GM20000 (cell line): Measurements from ENCODE around the gene ELN.

Experiments
- DNase-seq: peaks from one replicate; pipeline ENCODE4 v3.0.0; 2012; ENCODE audit warnings: low spot score
- CTCF ChIP-seq: IDR thresholded peaks from 2 replicates; pipeline ENCODE4 v1.5.1; 2012; ENCODE audit warnings: mild to moderate bottlenecking, control low read depth; ENCODE audit errors: extremely low read depth, missing control alignments

The ELN gene

GRCh38 chr7:74025146-74025545 lies 2.8 kb upstream of the ELN start:
- no peak for DNase-seq
- TF ChIP-seq CTCF, result no peak

GRCh38 chr7:74025730-74026129 lies 2.2 kb upstream of the ELN start:
- DNase-seq, result no peak
- no peak for TF ChIP-seq CTCF

GRCh38 chr7:74026406-74026902 lies 1.5 kb upstream of the ELN start:
- no peak for TF ChIP-seq CTCF
- no peak for DNase-seq

- peak; percentile 90 for DNase-seq
- peak; percentile 93 for TF ChIP-seq CTCF
These were observed 880 bp upstream of the ELN start for GRCh38 chr7:74026903-74027682.

- DNase-seq, result no peak
- TF ChIP-seq CTCF, result no peak
These were observed 407 bp downstream of the ELN start for GRCh38 chr7:74028321-74028838.

GRCh38 chr7:74029089-74029785 lies 1.3 kb downstream of the ELN start:
- TF ChIP-seq CTCF, result no peak
- no peak for DNase-seq

- no peak for TF ChIP-seq CTCF
- no peak for DNase-seq
These were observed 2.0 kb downstream of the ELN start for GRCh38 chr7:74029991-74030415.
